Measurements from ENCODE around the gene PLA2G4A. TPM values are rescaled to one million over a fixed set of nuclear protein-coding genes. Genes with fewer than 3 reads are reported as not detected.

PLA2G4A gene
- total RNA-seq, 4 donors from 2014 or later = 7.9 to 13.4 (median 9.5) TPM

DNA sequence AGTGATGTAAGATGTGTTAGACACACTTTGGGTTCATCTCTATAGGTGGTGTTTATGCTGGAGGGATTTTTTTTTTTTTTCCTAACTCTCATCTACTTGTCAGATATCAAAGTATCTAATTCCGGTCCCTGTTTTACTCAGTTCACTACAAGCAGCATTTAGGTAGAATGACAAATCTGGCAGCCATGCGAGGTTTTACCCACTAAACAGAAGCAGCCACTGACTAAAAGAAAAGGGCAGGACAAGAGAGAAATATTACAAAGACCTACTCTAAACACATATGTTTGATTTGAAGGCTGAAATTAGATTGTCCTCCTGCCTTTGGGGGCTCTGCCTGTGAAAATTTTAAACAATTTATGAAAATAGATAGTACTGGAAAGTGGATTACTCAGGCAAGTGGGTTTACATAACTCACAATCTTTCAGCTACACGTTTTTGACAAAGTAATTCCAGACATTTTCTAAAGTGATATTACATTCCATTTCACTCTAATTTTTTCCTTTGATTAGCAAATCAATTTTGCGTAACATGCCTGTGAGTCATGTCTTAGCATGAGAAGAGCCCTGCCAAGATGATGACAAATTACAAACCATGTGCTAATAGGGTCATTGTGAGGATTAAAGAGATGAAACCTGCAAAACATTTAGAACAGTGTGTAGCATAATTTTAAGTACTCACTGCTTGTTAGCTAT is 172.6 kb downstream of the PLA2G4A start:
- TF ChIP-seq CTCF (IDR thresholded peaks at IDR 0.05; ENCODE audit: low read depth) = no peak

- TF ChIP-seq CTCF (IDR thresholded peaks at IDR 0.05; ENCODE audit: low read depth) = no peak
Measured at GRCh38 chr1:187003353-187003752, 174.6 kb downstream of the PLA2G4A start.

DNA sequence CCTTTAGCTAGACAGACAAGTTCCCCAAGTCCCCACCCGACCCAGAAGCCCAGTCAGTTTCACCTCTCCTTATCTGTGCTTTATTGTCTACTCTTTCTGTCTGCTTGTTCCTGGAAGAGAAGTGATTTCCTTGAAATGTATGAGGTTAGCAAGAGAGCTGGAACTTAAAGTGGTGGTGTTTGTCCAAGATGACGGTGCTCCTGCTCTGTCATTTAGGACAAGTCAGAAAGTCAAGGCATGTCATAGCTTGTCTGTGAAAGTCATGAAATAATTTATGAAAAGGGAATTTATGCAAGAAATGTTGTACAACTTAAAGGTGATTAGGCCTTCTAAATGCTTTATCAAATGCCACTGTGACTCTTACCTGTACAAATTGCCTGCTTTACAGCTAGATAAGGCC is 178.1 kb downstream of the PLA2G4A start:
- TF ChIP-seq CTCF (IDR thresholded peaks at IDR 0.05; ENCODE audit: low read depth) = no peak

DNA sequence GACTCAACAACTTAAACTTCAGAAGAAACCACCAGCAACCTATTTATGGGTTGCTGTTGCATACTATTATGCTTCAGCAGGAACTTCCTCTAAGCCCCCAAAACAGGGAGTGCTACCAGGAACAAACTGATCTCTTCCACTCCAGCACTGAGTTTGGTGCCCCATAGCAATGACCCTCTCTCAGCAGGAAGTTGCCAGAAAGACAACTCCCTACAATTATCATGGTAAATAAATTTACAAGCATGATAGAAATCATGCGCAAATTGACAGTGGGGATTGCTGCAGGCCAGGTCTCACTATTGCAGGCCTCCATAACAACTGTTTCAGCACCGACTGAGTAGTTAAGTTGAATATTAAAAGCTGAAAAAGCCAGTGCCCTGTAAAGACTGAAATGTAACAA is 180.6 kb downstream of the PLA2G4A start:
- TF ChIP-seq CTCF (IDR thresholded peaks at IDR 0.05; ENCODE audit: low read depth) = no peak

GRCh38 chr1:187010571-187011309 is 182.0 kb downstream of the PLA2G4A start:
- no peak for TF ChIP-seq CTCF (IDR thresholded peaks at IDR 0.05; ENCODE audit: low read depth)

DNA sequence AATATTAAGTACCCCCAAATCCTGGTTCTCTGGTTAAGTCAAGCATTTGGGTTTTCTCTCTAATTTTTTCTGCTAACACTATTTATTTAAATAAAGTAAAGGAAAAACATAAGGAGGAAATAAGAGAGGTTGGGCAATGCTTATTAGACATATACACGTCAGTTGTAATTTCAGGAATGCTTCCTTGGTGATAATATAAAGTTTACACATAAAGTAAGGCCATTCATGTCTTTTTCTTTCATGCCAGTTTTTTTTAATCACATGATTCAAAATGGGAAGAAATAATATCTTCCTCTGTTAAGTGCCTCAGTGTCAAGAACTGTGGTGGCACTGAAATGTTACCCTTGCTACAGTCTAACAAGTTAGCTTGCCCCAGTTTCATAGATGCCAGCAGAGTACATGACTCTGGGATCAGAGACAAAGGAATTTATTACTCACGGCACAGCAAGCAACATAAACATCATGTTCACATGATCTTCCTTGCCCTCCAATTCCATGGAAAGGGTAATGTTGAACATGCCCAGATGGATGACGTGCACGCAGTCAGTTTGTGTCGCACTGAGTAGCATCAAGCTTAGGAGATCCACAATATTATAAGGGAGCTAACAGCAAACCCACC is 184.9 kb downstream of the PLA2G4A start:
- TF ChIP-seq CTCF (IDR thresholded peaks at IDR 0.05; ENCODE audit: low read depth) = no peak

DNA sequence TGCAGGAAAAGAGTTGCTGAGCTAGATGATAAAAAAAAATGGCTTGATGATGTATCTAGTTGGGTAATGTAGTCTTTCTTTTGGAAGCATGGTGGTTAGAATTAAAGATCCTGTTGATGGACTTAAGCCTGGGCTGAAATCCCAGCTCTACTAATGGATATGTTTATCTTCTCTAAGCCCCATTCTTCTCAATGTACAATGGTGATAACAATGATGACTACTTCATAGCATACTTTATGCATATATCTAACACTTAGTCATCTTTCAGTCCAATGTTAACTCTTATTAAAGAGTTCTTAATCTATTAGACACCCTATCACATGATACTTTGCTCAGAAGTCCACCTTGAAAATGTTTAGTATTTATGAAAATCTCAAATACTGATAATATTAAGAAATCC is 189.5 kb downstream of the PLA2G4A start:
- TF ChIP-seq CTCF (IDR thresholded peaks at IDR 0.05; ENCODE audit: low read depth) = no peak
